Measurements from ENCODE around the gene CAPN9. TPM values are rescaled to one million over a fixed set of nuclear protein-coding genes. Genes with fewer than 3 reads are reported as not detected.

The CAPN9 gene
- total and polyA plus RNA-seq, 12 donors, result 0.48 to 5.1 (median 1.1) TPM; not detected in 2

- Histone ChIP-seq H3K4me1 (replicated peaks in 1 of 2) (no peaks in the 10 kb centered on the region), H3K27me3 (no peaks in the 10 kb centered on the region), H3K27ac (no peak overlapping the region), H3K4me3 (no peak overlapping the region), H3K9me3 (replicated peaks in 1 of 3) (peaks cover 0 to 10% (median 0%) of the 10 kb centered on the region in 3 donors), H3K36me3 (replicated peaks in 1 of 2) (no peaks in the 10 kb centered on the region)
- WGBS, 4 donors, result 66 to 70% (median 67%) methylated on average over 4 of the region's 4 CpGs
- intact Hi-C loops (cut with DNase I), result no loop called here
- TF ChIP-seq POLR2A (IDR thresholded peaks at IDR 0.05) (no peak), CTCF (IDR thresholded peaks at IDR 0.05) (no peak)
- peak in 1 of 7 donors; percentile 20 for DNase-seq
These were observed 61.2 kb downstream of the CAPN9 start for GRCh38 chr1:230808281-230808872.

DNA sequence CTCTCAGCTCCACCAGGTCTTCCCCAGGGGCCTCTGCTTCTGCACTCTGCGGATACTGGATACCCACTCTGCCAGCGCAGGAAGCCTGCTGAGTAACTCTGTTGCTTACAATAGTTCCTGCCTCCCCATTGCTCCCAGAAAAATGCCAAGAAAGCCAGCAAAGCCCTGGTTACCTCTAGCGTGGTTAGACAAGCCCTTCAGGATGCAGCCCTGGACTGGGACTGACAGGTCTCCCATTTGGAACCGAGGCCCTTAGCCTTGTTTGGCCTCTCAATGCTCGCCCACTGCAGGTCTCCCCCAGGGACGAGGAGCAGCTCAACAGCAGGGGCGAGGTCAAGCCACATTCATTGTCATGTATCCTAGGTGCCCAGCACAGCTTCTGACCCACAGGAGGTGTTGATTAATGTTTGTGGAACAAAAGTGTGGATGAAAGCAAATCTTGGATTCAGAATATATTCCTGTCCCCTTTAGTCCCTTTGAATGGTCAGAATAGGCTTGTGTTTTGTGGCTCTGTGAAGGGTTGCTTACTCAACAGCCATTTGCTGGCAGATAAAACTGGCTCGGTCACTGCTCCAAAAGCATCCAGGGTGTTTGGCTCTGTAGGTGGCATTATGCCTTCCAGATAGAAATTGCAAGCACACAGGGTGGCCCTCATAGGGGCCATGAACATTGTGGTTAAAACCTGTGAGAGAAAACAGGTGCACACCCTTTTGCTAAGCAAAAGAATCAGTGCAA is 62.2 kb downstream of the CAPN9 start:
- Histone ChIP-seq H3K4me1 (replicated peaks in 1 of 2) (no peaks in the 10 kb centered on the region), H3K9me3 (replicated peaks in 1 of 3) (peaks cover 0 to 10% (median 0%) of the 10 kb centered on the region in 3 donors), H3K4me3 (no peak overlapping the region), H3K36me3 (replicated peaks in 1 of 2) (no peaks in the 10 kb centered on the region), H3K27me3 (no peaks in the 10 kb centered on the region), H3K27ac (no peak overlapping the region)
- 80 to 90% (median 85%) methylated on average over 6 to 8 of the region's 8 CpGs for WGBS, 4 donors
- intact Hi-C loops (cut with DNase I), result no loop called here
- no peak for TF ChIP-seq POLR2A (IDR thresholded peaks at IDR 0.05)
- no peak for TF ChIP-seq CTCF (IDR thresholded peaks at IDR 0.05)
- DNase-seq, result peak in 1 of 7 donors; percentile 24

GRCh38 chr1:230812568-230812967 is 65.4 kb downstream of the CAPN9 start:
- no peak for DNase-seq
- Histone ChIP-seq H3K27ac (no peak overlapping the region), H3K4me3 (no peak overlapping the region), H3K9me3 (replicated peaks in 1 of 3) (peaks cover 0 to 10% (median 0%) of the 10 kb centered on the region in 3 donors), H3K4me1 (replicated peaks in 1 of 2) (no peaks in the 10 kb centered on the region), H3K36me3 (replicated peaks in 1 of 2) (no peaks in the 10 kb centered on the region), H3K27me3 (no peaks in the 10 kb centered on the region)
- intact Hi-C loops (cut with DNase I), result no loop called here
- 85 to 91% (median 86%) methylated on average over 2 of the region's 2 CpGs for WGBS, 4 donors
- TF ChIP-seq POLR2A (IDR thresholded peaks at IDR 0.05) (no peak), CTCF (IDR thresholded peaks at IDR 0.05) (no peak)

DNA sequence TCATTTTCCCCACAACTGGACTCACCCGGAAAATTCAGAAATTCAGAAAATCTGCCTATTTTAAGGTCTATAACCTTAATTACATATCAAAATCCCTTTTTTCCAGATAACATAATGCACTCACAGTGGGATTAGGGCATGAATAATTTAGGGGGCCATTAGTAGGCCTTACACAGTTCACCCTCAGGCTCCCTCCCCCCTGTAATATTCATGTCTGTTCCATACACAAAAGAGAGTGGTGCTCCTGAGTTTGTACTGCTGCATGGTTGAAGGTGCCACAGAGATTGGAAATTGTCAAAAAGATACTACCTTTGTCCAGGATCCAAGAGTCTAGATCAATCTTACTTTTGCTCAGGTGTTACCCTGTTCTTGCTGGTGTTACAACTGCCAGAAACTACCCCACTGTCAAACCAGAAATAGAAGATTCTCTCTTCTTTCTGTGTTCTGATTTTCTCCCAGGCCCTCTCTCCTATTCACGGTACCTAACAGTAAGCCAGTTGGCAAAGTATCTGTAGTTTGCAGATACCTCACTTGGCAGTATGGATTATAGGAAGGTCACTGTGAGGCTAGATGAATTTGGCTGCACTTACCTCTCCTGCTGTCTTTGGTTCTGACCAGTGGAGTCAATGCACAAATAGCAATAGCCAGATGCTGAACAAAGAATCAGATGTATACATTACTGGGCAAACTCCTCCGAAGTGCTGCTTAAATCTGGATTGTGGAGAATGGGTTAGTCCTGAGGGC is 67.9 kb downstream of the CAPN9 start:
- WGBS, 4 donors, result 60 to 65% (median 61%) methylated on average over 3 of the region's 3 CpGs
- no peak for TF ChIP-seq POLR2A (IDR thresholded peaks at IDR 0.05)
- TF ChIP-seq CTCF (IDR thresholded peaks at IDR 0.05), result no peak
- H3K27ac ChIP-seq, result no peak overlapping the region
- no peak overlapping the region for H3K4me3 ChIP-seq
- intact Hi-C loops (cut with DNase I), result no loop called here
- H3K36me3 ChIP-seq (replicated peaks in 1 of 2), result no peaks in the 10 kb centered on the region
- DNase-seq, result no peak
- H3K27me3 ChIP-seq, result no peaks in the 10 kb centered on the region
- H3K4me1 ChIP-seq (replicated peaks in 1 of 2), result no peaks in the 10 kb centered on the region
- peaks cover 0 to 10% (median 0%) of the 10 kb centered on the region in 3 donors for H3K9me3 ChIP-seq (replicated peaks in 1 of 3)

All from adrenal gland (tissue), 12 donors.